SK-N-SH (cell line): Measurements from ENCODE around the gene UBTD1. TPM values are rescaled to one million over a fixed set of nuclear protein-coding genes. Genes with fewer than 3 reads are reported as not detected.

ENCODE experiments used
- CTCF ChIA-PET: fragments of 300-600, 350-600 bp; formaldehyde crosslinking; extraction: SDS; loops from one replicate; lab custom pipeline; 2021; lab: Yijun Ruan, JAX
- POLR2A ChIA-PET: fragments of 350-600 bp; sonication (Branson Sonifier 250); formaldehyde crosslinking; extraction: SDS; loops from one replicate; lab custom pipeline; 2020; ENCODE audit warnings: antibody characterized with exemption, inconsistent platforms; lab: Yijun Ruan, JAX
- DNase-seq: peaks from one replicate; pipeline ENCODE4 v3.0.0; 2012
- H2AFZ ChIP-seq: fragments of 200-600 bp; sonication (generic); 2 replicates; pipeline ENCODE4 v1.8.1; 2016; ENCODE audit warnings: antibody characterized with exemption, mild to moderate bottlenecking, low read depth
- H3F3A ChIP-seq: fragments of 200-600 bp; sonication (generic); replicated peaks from 2 replicates; pipeline ENCODE3; 2016; ENCODE audit warnings: antibody characterized with exemption, mild to moderate bottlenecking; ENCODE audit not compliant: insufficient read depth
- H3K27ac ChIP-seq, 2 experiments: fragments of 200-500 bp in 1 of 2; fragments of 200-600 bp in 1 of 2; sonication (Bioruptor generic) in 1 of 2; sonication (generic), shearing (Covaris generic) in 1 of 2; 2 replicates each; pipeline versions ENCODE4 v1.5.1 to v1.6.1; 2014 to 2016; ENCODE audit warnings: low read depth in 2 of 2, inconsistent platforms in 1 of 2, low read length in 1 of 2, mild to moderate bottlenecking in 1 of 2, mixed read lengths in 1 of 2
- H3K27me3 ChIP-seq: fragments of 200-600 bp; sonication (generic), shearing (Covaris generic); 2 replicates; pipeline ENCODE4 v1.6.1; 2016; ENCODE audit warnings: mixed run types; ENCODE audit not compliant: insufficient read depth
- H3K36me3 ChIP-seq, 2 experiments: fragments of 200-500 bp in 1 of 2; fragments of 200-600 bp in 1 of 2; sonication (Bioruptor generic) in 1 of 2; sonication (generic) in 1 of 2; replicated peaks in 1 of 2; 2 replicates each; pipeline versions ENCODE3 to v1.5.1; 2014 to 2016; ENCODE audit warnings: low read length in 1 of 2, mild to moderate bottlenecking in 1 of 2; ENCODE audit not compliant: insufficient read depth in 2 of 2, control insufficient read depth in 1 of 2
- H3K4me1 ChIP-seq, 2 experiments: fragments of 200-500 bp in 1 of 2; fragments of 200-600 bp in 1 of 2; sonication (Bioruptor generic) in 1 of 2; sonication (generic), shearing (Covaris generic) in 1 of 2; 2 replicates each; pipeline versions ENCODE4 v1.5.1 to v1.6.1; 2014 to 2016; ENCODE audit warnings: low read depth in 1 of 2, low read length in 1 of 2, mixed run types in 1 of 2; ENCODE audit not compliant: insufficient read depth in 2 of 2, control insufficient read depth in 1 of 2
- H3K4me2 ChIP-seq: fragments of 200-600 bp; sonication (generic), shearing (Covaris generic); 2 replicates; pipeline ENCODE4 v1.6.1; 2017; ENCODE audit warnings: mixed run types
- H3K4me3 ChIP-seq, 2 experiments: fragments of 200-500 bp in 1 of 2; fragments of 200-600 bp in 1 of 2; sonication (Bioruptor generic) in 1 of 2; sonication (generic), shearing (Covaris generic) in 1 of 2; 2 replicates each; pipeline versions ENCODE4 v1.5.1 to v1.8.1; 2014 to 2016; ENCODE audit warnings: low read depth in 2 of 2, inconsistent platforms in 1 of 2, low read length in 1 of 2, mild to moderate bottlenecking in 1 of 2, mixed read lengths in 1 of 2, moderate library complexity in 1 of 2
- H3K79me2 ChIP-seq: fragments of 200-600 bp; sonication (generic); 2 replicates; pipeline ENCODE4 v1.8.1; 2017; ENCODE audit warnings: mild to moderate bottlenecking; ENCODE audit not compliant: insufficient read depth
- H3K9ac ChIP-seq: fragments of 200-600 bp; sonication (generic); 2 replicates; pipeline ENCODE4 v1.6.1; 2017; ENCODE audit warnings: mixed run types
- H3K9me2 ChIP-seq: fragments of 200-600 bp; sonication (generic); 2 replicates; pipeline ENCODE4 v1.6.1; 2017; ENCODE audit warnings: mixed run types
- H3K9me3 ChIP-seq: fragments of 200-600 bp; sonication (generic); 2 replicates; pipeline ENCODE4 v1.6.1; 2017; ENCODE audit warnings: mixed run types, mild to moderate bottlenecking, moderate library complexity
- H4K20me1 ChIP-seq: fragments of 200-600 bp; sonication (generic); 2 replicates; pipeline ENCODE4 v1.6.1; 2017; ENCODE audit warnings: mild to moderate bottlenecking, mixed run types; ENCODE audit not compliant: insufficient read depth
- ELF1 ChIP-seq: IDR thresholded peaks from 2 replicates; pipeline ENCODE4 v1.4.0; 2012
- EP300 ChIP-seq, 2 experiments: IDR thresholded peaks; 2 replicates each; pipeline versions ENCODE4 v1.4.0 to v1.6.1; 2012; ENCODE audit warnings: borderline replicate concordance in 1 of 2, low read depth in 1 of 2, low read length in 1 of 2
- FOSL2 ChIP-seq: IDR thresholded peaks from 2 replicates; pipeline ENCODE4 v1.4.0; 2012; ENCODE audit warnings: low read depth, mild to moderate bottlenecking, moderate library complexity, borderline replicate concordance
- FOXJ3 ChIP-seq: sonication (generic); formaldehyde crosslinking; IDR thresholded peaks from 2 replicates; pipeline ENCODE4 v1.5.1; 2020; ENCODE audit warnings: mild to moderate bottlenecking, missing genetic modification reagents
- FOXM1 ChIP-seq: IDR thresholded peaks from 2 replicates; pipeline ENCODE4 v1.4.0; 2012; ENCODE audit warnings: low read depth, mild to moderate bottlenecking
- GABPA ChIP-seq: IDR thresholded peaks from 2 replicates; pipeline ENCODE4 v1.4.0; 2012; ENCODE audit warnings: low read depth, mild to moderate bottlenecking
- GATA2 ChIP-seq: sonication (generic); formaldehyde crosslinking; IDR thresholded peaks from 2 replicates; pipeline ENCODE4 v1.5.0; 2020; ENCODE audit warnings: mild to moderate bottlenecking, missing genetic modification reagents
- MAX ChIP-seq: IDR thresholded peaks from 2 replicates; pipeline ENCODE4 v1.4.0; 2012; ENCODE audit warnings: low read depth
- MEF2A ChIP-seq: IDR thresholded peaks from 2 replicates; pipeline ENCODE4 v1.4.0; 2012; ENCODE audit warnings: low read depth, borderline replicate concordance
- NFIC ChIP-seq: IDR thresholded peaks from 2 replicates; pipeline ENCODE4 v1.4.0; 2012; ENCODE audit warnings: borderline replicate concordance
- PBX3 ChIP-seq: IDR thresholded peaks from 2 replicates; pipeline ENCODE4; 2012
- POLR2AphosphoS5 ChIP-seq: IDR thresholded peaks from 2 replicates; pipeline ENCODE4 v1.6.1; 2012; ENCODE audit warnings: low read depth, low read length
- REST ChIP-seq: IDR thresholded peaks from 2 replicates; pipeline ENCODE4 v1.6.1; 2012; ENCODE audit warnings: mild to moderate bottlenecking, low read depth, low read length, moderate library complexity
- SIN3A ChIP-seq: IDR thresholded peaks from 2 replicates; pipeline ENCODE4 v1.6.1; 2012; ENCODE audit warnings: low read depth, mild to moderate bottlenecking, low read length, moderate library complexity, borderline replicate concordance
- SMC3 ChIP-seq: IDR thresholded peaks from 2 replicates; pipeline ENCODE4 v1.6.1; 2012; ENCODE audit warnings: low read depth, low read length, improper control_type of control experiment
- TEAD4 ChIP-seq: IDR thresholded peaks from 2 replicates; pipeline ENCODE4 v1.4.0; 2012; ENCODE audit warnings: mild to moderate bottlenecking, borderline replicate concordance; ENCODE audit not compliant: insufficient read depth
- USF1 ChIP-seq: IDR thresholded peaks from 2 replicates; pipeline ENCODE4 v1.4.0; 2012; ENCODE audit warnings: low read depth, borderline replicate concordance
- USF2 ChIP-seq: fragments of 150-350 bp; IDR thresholded peaks from 2 replicates; pipeline ENCODE4 v1.6.1; 2017; ENCODE audit warnings: antibody characterized with exemption, low read length, low read depth, borderline replicate concordance
- WGBS: methylation state at CpG from one replicate; pipeline ENCODE4 v1.1.6; 2017; ENCODE audit warnings: low lambda C conversion rate; 5-methylcytosine and 5-hydroxymethylcytosine counted together
- polyA plus RNA-seq, 3 experiments: library from polyadenylated mRNA; depleted of rRNA; stranded (reverse); fragments of >200 nt; gene quantifications; 2 replicates each; pipeline ENCODE4 v1.2.3, GENCODE V29; 2012

The UBTD1 gene
- polyA plus RNA-seq, 1 of the 3 experiments (the other 2 are of a cell fraction) = 38.8 TPM

GRCh38 chr10:97482381-97482780 lies 16.3 kb upstream of the UBTD1 start:
- no peak overlapping the region for H3K27ac ChIP-seq
- H3K9ac ChIP-seq = no peak overlapping the region
- ChIA-PET CTCF (interaction anchor here (1.0 kb wide), 1 partner anchor 8 kb away, joined by 3 read pairs; no protein-coding TSS in a partner anchor), POLR2A (no interaction called here)
- H4K20me1 ChIP-seq = peaks cover 23% of the 10 kb centered on the region
- H3F3A ChIP-seq = peaks cover 4% of the 10 kb centered on the region
- no peak for DNase-seq
- H2AFZ ChIP-seq = no peak overlapping the region
- H3K9me2 ChIP-seq = no peaks in the 10 kb centered on the region
- whole genome bisulfite sequencing = 92% methylated on average over 1 of the region's 1 CpG
- TF ChIP-seq SMC3 = no peak
- no peak for TF ChIP-seq USF1
- TF ChIP-seq POLR2AphosphoS5 = no peak
- TF ChIP-seq FOSL2 = no peak
- no peak for TF ChIP-seq SIN3A
- TF ChIP-seq GATA2 (CRISPR knock-in tag) = no peak
- no peak for TF ChIP-seq PBX3
- TF ChIP-seq USF2 = no peak
- no peak for TF ChIP-seq MEF2A
- TF ChIP-seq FOXM1 = no peak
- TF ChIP-seq TEAD4 = no peak
- no peak for TF ChIP-seq MAX
- no peak for TF ChIP-seq GABPA
- TF ChIP-seq ELF1 = no peak
- no peak for TF ChIP-seq NFIC
- TF ChIP-seq EP300 (IDR thresholded peaks at IDR 0.05; ENCODE audit: borderline replicate concordance in 1 of 2, low read depth in 1 of 2, low read length in 1 of 2) = no peak
- no peak for TF ChIP-seq REST
- TF ChIP-seq FOXJ3 = no peak
- H3K4me3 ChIP-seq = no peak overlapping the region
- H3K27me3 ChIP-seq = no peaks in the 10 kb centered on the region
- H3K79me2 ChIP-seq = peaks cover 61% of the 10 kb centered on the region
- no peak overlapping the region for H3K4me2 ChIP-seq
- no peaks in the 10 kb centered on the region; a peak in 1 of 4 replicates for H3K4me1 ChIP-seq
- peaks cover 41 to 43% of the 10 kb centered on the region in 2 experiments for H3K36me3 ChIP-seq
- no peaks in the 10 kb centered on the region for H3K9me3 ChIP-seq
